HFF-Myc (cell line): ENCODE results near the gene SCFD2.
"Not testable (repeated sequence)": the region's sequence is repeated elsewhere in the genome, so short reads cannot be mapped to it uniquely, and the experiment has no call there.

Experiments used
- DNase-seq: peaks from one replicate; pipeline ENCODE4 v3.0.0-alpha.2; 2011; ENCODE audit warnings: low read depth; ENCODE audit errors: extremely low read depth
- H3K4me3 ChIP-seq: replicated peaks from 2 replicates; pipeline ENCODE4 v1.5.1; 2011; ENCODE audit warnings: low read depth, mild to moderate bottlenecking, control low read depth, low read length
- TF ChIP-seq, protein P1 (sequence below): IDR thresholded peaks from 2 replicates; pipeline ENCODE4 v1.5.1; 2012; ENCODE audit warnings: mild to moderate bottlenecking, low read depth, low read length, control low read depth; ENCODE audit errors: missing control alignments

Gene SCFD2

DNA sequence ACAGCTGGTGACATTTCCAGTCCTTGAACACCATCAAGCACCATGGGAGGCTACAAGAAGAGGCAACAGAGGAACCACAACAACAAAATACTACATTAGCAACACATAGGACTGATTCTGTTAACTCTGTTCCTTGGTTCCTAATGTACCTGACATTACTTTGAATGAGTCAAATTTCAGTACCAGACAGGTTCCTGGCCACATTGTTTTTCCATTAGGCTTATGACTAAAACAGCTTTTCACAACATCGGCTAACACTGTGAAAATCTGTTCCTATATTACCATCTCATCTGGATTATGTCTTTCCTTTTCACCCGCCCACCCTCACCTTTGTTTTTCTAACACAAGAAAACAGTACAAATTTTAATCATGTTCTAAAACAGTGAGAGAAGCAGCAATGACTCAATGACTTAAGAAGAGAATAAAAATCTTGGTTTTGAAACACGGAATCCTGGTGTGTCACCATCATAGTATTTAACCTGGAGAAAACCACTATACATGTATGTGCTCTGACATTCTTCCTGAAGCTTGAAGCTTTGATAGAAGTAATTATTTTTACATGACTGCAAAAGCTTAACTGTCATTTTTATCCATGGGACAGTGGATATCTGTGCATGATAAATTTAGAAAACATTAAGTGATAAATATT is 143.9 kb downstream of the SCFD2 start:
- no peak overlapping the region for H3K4me3 ChIP-seq
- no peak for DNase-seq
- TF ChIP-seq, protein P1, sequence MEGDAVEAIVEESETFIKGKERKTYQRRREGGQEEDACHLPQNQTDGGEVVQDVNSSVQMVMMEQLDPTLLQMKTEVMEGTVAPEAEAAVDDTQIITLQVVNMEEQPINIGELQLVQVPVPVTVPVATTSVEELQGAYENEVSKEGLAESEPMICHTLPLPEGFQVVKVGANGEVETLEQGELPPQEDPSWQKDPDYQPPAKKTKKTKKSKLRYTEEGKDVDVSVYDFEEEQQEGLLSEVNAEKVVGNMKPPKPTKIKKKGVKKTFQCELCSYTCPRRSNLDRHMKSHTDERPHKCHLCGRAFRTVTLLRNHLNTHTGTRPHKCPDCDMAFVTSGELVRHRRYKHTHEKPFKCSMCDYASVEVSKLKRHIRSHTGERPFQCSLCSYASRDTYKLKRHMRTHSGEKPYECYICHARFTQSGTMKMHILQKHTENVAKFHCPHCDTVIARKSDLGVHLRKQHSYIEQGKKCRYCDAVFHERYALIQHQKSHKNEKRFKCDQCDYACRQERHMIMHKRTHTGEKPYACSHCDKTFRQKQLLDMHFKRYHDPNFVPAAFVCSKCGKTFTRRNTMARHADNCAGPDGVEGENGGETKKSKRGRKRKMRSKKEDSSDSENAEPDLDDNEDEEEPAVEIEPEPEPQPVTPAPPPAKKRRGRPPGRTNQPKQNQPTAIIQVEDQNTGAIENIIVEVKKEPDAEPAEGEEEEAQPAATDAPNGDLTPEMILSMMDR, result no peak

DNA sequence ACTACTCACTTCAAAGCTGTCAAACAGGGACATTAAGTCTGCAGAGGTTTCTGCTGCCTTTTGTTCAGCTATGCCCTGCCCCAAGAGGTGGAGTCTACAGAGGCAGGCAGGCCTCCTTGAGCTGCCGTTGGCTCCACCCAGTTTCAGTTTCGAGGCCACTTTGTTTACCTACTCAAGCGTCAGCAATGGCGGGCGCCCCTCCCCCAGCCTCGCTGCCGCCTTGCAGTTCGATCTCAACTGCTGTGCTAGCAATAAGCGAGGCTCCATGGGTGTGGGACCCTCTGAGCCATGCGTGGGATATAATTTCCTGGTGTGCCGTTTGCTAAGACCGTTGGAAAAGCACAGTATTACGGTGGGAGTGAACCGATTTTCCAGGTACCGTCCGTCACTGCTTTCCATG is 146.7 kb downstream of the SCFD2 start:
- DNase-seq, result not testable (repeated sequence)

DNA sequence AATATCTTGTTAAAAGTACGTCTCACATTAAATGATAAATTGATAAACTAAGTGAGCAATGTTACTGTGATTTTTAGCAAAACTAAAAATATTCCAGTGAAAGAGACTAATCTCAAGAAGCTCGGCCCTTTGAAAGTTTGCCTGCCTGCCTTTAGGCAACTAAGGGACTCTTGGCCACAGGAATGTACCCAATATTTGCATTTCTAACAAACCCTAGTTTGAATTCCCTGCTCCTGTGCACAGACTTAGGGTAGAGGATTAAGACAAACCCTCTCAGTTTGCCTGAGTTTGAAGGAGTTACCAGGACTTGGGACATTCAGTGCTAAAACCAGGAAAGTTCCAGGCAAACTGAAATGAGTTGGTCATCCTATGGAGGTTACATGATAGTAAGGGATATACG is 157.1 kb downstream of the SCFD2 start:
- TF ChIP-seq, protein P1, result no peak
- H3K4me3 ChIP-seq, result no peak overlapping the region
- no peak for DNase-seq

More for the DNA sequence above, 146.7 kb downstream of the SCFD2 start:
- not testable (repeated sequence) for H3K4me3 ChIP-seq

DNA sequence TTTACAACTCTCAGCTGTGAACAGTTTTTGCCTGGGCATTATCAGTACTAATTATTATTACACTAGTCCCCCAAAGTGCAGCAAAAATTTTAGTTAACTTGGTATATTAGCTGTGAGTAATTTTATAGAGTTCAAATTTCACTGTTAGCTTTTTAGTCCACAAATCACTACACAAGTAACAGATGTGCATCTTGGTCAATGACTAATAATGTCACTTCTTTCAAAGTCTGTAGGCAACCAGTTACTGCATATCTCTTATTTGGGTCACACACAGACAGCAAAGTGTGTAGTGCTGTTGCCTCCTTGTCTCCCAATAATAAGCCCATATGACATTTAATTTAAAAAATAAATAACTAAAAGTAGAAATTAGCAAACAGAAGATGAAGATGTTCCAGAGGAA is 159.9 kb downstream of the SCFD2 start:
- TF ChIP-seq, protein P1, result no peak
- no peak for DNase-seq
- no peak overlapping the region for H3K4me3 ChIP-seq

DNA sequence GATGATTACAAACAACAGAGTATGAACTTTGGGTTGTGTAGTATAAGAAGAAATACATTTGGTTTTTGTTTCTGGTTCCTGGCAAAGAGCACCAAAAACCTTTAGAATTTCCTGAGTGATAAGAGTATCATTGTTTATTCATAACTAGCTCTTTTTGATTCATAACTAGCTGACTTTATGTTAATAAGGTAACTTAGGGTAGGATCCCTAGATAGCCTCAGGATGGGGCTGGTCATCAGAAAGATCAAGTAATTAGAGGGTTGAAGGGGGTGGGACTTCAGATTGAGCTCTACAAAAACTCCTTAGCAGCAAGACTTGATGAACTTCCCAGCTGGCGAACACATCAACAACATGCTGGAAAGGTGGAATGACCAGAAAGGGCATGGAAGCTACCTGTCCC is 166.5 kb downstream of the SCFD2 start:
- DNase-seq, result no peak
- TF ChIP-seq, protein P1, result no peak

DNA sequence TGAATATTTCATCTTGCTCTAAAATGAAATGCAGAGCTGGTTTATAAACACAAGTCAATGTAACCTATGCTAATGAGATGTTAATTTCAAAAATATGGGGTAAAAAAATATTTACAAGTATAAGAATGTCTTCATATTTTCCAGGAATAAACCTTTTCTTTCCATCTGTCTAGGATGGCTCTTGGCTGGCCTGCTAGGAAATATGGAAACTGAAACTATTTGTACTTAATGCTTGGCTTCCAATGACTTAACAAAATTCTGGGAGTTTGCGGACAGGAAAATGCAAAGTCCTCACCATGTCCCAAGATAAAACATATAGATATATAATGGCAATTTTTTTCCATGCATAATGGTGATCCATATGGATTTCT is 168.1 kb downstream of the SCFD2 start:
- TF ChIP-seq, protein P1, result no peak
- H3K4me3 ChIP-seq, result no peak overlapping the region
- DNase-seq, result no peak

More for the DNA sequence above, 166.5 kb downstream of the SCFD2 start:
- no peak overlapping the region for H3K4me3 ChIP-seq

DNA sequence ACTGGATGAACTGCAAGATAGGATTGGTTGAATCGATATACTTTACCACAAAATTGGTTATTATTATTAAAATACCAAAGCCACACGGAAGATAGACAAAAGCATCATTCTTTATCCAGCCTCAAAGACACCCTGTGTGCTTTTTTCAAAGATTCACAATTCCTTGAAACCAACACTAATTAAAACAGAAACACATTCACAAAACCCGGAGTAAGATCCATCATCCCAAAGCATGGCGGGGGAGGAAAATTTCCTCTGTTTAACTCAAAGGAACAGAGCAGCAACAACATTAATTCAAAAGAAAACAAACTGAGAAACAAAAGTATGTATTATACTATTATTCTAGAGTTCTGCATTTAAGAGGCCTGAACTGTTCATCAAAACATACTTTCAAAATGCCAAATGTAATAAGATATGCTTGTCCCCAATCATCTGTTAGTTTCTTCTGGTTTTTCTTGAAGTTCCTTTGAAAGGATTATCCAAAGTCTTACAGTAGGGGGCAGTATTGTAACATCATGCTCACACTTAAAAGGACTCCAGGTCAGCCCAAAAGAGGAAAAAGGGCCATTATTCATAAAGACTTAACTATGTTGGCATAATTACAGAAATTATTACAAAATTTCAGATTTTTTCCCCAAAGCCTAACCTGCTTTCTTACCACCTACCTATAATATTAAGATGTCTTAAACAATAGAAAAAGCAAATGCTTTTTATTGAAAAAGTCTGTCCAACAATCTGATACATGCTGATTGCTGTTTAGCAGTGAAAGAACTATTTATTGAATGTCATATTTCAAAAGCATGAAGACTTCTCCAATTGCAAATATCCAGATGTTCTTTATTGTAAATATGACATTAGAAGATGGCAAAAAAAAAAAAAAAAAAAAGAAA is 168.7 kb downstream of the SCFD2 start:
- DNase-seq, result peak; percentile 85
- TF ChIP-seq, protein P1, result peak; percentile 49
- H3K4me3 ChIP-seq, result no peak overlapping the region
